ENCODE results near the gene RPS27A. TPM values are rescaled to one million over a fixed set of nuclear protein-coding genes. Genes with fewer than 3 reads are reported as not detected.
A peak's percentile ranks its signal among the peaks of the same experiment; 100 is the strongest.
"Not testable (repeated sequence)": the region's sequence is repeated elsewhere in the genome, so short reads cannot be mapped to it uniquely, and the experiment has no call there.

RPS27A gene
- total and polyA plus RNA-seq, 8 donors = 501 to 1,369 (median 622) TPM

DNA sequence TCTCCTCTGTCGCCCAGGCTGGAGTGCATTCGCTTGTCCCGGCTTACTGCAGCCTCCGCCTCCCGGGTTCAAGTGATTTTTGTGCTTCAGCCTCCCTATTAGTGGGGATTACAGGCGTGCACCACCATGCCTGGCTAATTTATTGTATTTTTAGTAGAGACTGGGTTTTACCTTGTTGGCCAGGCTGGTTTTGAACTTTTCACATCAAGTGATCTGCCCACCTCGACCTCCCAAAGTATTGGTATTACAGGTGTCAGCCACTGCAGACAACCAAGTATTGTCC is 1.1 kb downstream of the RPS27A start:
- Histone ChIP-seq H3K4me1 (peaks cover 0 to 21% (median 16%) of the 10 kb centered on the region in 3 donors), H3K4me3 (peak overlapping the region; percentile 77 to 98 (median 84)), H3K9me3 (no peaks in the 10 kb centered on the region), H3K36me3 (peaks cover 0 to 25% (median 0%) of the 10 kb centered on the region in 3 donors), H3K27me3 (no peaks in the 10 kb centered on the region), H3K27ac (peak overlapping the region in 2 of 4 donors; percentile 93 to 97)
- intact Hi-C loops (cut with DNase I) = no loop called here
- 56 to 68% methylated on average over 7 of the region's 7 CpGs for WGBS, 2 donors
- ATAC-seq (no peak), DNase-seq (no peak), FAIRE-seq (no peak)
- TF ChIP-seq, protein P1, sequence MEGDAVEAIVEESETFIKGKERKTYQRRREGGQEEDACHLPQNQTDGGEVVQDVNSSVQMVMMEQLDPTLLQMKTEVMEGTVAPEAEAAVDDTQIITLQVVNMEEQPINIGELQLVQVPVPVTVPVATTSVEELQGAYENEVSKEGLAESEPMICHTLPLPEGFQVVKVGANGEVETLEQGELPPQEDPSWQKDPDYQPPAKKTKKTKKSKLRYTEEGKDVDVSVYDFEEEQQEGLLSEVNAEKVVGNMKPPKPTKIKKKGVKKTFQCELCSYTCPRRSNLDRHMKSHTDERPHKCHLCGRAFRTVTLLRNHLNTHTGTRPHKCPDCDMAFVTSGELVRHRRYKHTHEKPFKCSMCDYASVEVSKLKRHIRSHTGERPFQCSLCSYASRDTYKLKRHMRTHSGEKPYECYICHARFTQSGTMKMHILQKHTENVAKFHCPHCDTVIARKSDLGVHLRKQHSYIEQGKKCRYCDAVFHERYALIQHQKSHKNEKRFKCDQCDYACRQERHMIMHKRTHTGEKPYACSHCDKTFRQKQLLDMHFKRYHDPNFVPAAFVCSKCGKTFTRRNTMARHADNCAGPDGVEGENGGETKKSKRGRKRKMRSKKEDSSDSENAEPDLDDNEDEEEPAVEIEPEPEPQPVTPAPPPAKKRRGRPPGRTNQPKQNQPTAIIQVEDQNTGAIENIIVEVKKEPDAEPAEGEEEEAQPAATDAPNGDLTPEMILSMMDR (IDR thresholded peaks at IDR 0.05) = no peak

DNA sequence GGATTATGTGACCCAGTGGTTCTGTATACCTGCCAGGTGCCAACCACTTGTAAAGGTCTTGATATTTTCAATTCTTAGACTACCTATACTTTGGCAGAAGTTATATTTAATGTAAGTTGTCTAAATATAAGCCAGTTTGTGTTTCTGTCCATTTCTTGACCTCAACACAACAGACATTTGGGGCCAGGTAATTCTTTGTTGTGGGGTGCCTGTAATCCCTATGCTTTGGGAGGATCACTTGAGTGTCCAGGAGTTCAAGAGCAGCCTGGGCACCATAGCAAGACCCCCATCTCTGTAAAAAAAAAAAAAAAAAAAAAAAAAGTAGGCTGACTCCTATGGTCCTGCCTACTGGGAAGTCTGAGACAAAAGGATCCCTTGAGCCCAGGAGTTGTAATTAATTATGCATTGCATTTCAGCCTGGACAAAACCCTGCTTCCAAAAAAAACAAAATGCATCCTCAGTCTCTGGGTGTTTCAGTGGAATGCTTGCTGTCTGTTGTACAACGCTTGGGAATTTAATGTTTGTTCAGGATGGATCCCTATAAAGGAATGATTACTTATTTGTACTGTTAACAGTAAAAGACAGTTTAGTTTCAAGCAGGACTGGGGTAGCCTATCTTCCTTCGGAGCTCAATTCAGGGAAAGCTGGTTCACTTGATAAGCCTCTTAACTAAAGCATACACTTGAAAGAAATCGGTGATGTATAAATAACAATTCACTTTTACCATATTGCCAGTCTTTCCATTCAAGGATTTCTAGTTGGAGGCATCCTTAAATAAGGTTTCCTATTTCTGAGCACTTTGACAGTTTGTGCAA is 3.4 kb downstream of the RPS27A start:
- Histone ChIP-seq H3K4me3 (no peak overlapping the region), H3K36me3 (peaks cover 0 to 25% (median 0%) of the 10 kb centered on the region in 3 donors), H3K4me1 (peaks cover 0 to 21% (median 16%) of the 10 kb centered on the region in 3 donors), H3K9me3 (no peaks in the 10 kb centered on the region), H3K27me3 (no peaks in the 10 kb centered on the region), H3K27ac (no peak overlapping the region)
- intact Hi-C loops (cut with DNase I) = no loop called here
- 58 to 63% methylated on average over 3 of the region's 3 CpGs for WGBS, 2 donors
- DNase-seq (no peak), ATAC-seq (no peak), FAIRE-seq (no peak)
- TF ChIP-seq, protein P1 (IDR thresholded peaks at IDR 0.05) = no peak

DNA sequence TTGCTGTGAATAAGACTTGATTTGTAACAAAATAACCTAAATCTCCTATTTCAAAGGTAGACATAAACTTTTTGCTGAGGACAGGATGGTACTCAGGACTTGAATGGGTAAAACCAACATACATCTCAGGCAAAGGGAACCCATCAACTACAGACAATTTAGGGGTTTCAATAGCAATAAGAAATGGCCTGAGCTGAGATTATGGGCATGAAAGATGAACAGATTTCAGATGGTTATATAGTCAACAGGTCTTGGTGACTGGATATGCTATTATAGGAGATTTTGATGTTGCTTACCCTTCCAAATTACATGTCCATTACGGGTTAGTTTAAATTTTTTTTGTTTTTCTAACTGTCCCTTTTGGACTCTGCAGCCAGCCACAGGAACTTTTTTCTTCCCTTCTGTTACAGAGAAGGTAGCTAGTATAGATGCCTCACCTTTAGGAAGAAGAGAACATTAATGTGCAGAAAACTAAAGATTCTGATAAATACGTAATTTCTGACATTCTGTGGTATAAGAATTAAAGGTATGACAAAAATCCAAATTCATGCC is 4.6 kb downstream of the RPS27A start:
- Histone ChIP-seq H3K27ac (no peak overlapping the region), H3K36me3 (peaks cover 0 to 25% (median 0%) of the 10 kb centered on the region in 3 donors), H3K27me3 (no peaks in the 10 kb centered on the region), H3K4me3 (no peak overlapping the region), H3K4me1 (peaks cover 0 to 18% (median 16%) of the 10 kb centered on the region in 3 donors), H3K9me3 (no peaks in the 10 kb centered on the region)
- intact Hi-C loops (cut with DNase I) = no loop called here
- ATAC-seq (no peak), DNase-seq (no peak), FAIRE-seq (no peak)
- TF ChIP-seq, protein P1 (IDR thresholded peaks at IDR 0.05) = no peak
- 84 to 89% methylated on average over 2 of the region's 2 CpGs for WGBS, 2 donors

DNA sequence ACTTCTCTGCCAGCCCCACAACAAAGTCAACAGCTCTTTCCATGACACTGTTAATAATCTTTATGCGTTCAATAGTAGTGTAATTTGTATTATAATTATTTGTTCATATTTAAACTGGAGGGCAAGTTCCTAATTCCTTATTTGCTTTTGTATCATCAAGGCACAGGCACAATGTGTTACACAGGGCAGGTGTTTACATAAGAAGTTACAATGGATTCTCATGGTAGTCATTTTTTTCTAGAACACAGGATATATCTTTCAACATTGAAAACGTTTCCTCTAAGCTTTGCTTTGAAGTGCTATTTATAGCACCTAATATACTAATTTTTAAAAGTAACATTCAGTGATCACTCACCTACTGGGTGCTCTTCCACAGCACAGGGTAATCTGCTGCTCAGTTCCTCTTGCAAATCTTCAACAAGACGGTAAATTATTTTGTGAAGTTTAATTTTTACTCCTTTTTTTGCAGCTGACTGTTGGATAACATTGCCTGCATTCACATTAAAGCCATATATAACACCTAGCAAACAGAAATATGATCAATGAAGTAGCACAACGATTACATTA is 7.3 kb downstream of the RPS27A start:
- H3K4me3 ChIP-seq = no peak overlapping the region
- no peak for DNase-seq
- FAIRE-seq = no peak
- ATAC-seq = no peak
- 49 to 54% methylated on average over 4 of the region's 4 CpGs for WGBS, 2 donors
- intact Hi-C loops (cut with DNase I) = no loop called here
- TF ChIP-seq, protein P1 (IDR thresholded peaks at IDR 0.05) = no peak
- no peak overlapping the region for H3K27ac ChIP-seq
- H3K36me3 ChIP-seq = peaks cover 0 to 23% (median 5%) of the 10 kb centered on the region in 3 donors
- H3K9me3 ChIP-seq = no peaks in the 10 kb centered on the region
- H3K27me3 ChIP-seq = no peaks in the 10 kb centered on the region
- H3K4me1 ChIP-seq = peaks cover 0 to 3% (median under 1%) of the 10 kb centered on the region in 3 donors

DNA sequence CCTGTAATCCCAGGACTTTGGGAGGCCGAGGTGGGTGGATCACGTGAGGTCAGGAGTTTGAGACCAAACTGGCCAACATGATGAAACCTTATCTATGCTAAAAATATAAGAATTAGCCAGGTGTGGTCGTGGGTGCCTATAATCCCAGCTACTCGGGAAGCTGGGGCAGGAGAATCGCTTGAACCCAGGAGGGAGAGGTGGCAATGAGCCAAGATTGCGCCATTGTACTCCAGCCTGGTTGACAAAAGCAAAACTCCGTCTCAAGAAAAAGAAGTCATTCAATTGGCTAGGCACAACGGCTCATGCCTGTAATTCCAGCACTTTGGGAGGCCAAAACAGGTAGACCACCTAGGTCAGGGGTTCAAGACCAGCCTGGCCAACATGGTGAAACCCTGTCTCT is 9.1 kb downstream of the RPS27A start:
- not testable (repeated sequence) for FAIRE-seq

More for the DNA sequence above, 9.1 kb downstream of the RPS27A start:
- H3K36me3 ChIP-seq = peaks cover 0 to 27% (median 5%) of the 10 kb centered on the region in 3 donors
- intact Hi-C loops (cut with DNase I); DNase-seq; ATAC-seq; H3K4me1 ChIP-seq; H3K27me3 ChIP-seq; H3K27ac ChIP-seq; H3K9me3 ChIP-seq; H3K4me3 ChIP-seq: not testable (repeated sequence)
- WGBS, 2 donors = 92% methylated on average over 8 of the region's 8 CpGs

Data from pancreas (tissue), 10 donors.